SK-N-SH (cell line): ENCODE results near the gene CNTROB.

Source experiments
- MEF2A ChIP-seq: IDR thresholded peaks from 2 replicates; pipeline ENCODE4 v1.4.0; 2012; ENCODE audit warnings: low read depth, borderline replicate concordance
- MXI1 ChIP-seq: IDR thresholded peaks from 2 replicates; pipeline ENCODE4 v1.6.1; 2012; ENCODE audit warnings: mild to moderate bottlenecking, low read depth, low read length, improper control_type of control experiment

GRCh38 chr17:7940034-7940433, 8.0 kb downstream of the CNTROB start:
- TF ChIP-seq MXI1: no peak
- no peak for TF ChIP-seq MEF2A
